T-helper 17 cell (primary cell): ENCODE measurements around the gene APOA4. TPM values are rescaled to one million over a fixed set of nuclear protein-coding genes. Genes with fewer than 3 reads are reported as not detected.
"Not testable (repeated sequence)": the region's sequence is repeated elsewhere in the genome, so short reads cannot be mapped to it uniquely, and the experiment has no call there.

Experiments used
- ATAC-seq: fragments of 150-1000 bp; cut with Tn5 transposase; 2 replicates; pipeline ENCODE4 v1.10.0; 2021; ENCODE audit warnings: mild to moderate bottlenecking, moderate library complexity
- DNase-seq, 3 donors: peaks; one replicate each; pipeline versions ENCODE4 v3.0.0 to v3.0.0-alpha.2; 2020 to 2021
- H3K9me3 ChIP-seq: one replicate; pipeline ENCODE4 v1.7.0; 2013; ENCODE audit warnings: low read length, mild to moderate bottlenecking; ENCODE audit not compliant: control insufficient read depth, poor library complexity, severe bottlenecking
- H3K27ac Mint-ChIP-seq: one replicate; pipeline ENCODE4 v1.8.0; 2022; ENCODE audit warnings: mild to moderate bottlenecking, moderate library complexity, mixed read lengths
- H3K27me3 Mint-ChIP-seq: one replicate; pipeline ENCODE4 v1.8.0; 2022; ENCODE audit warnings: mixed read lengths
- H3K36me3 Mint-ChIP-seq: one replicate; pipeline ENCODE4 v1.8.0; 2022; ENCODE audit warnings: low read depth, mixed read lengths
- H3K4me1 Mint-ChIP-seq: one replicate; pipeline ENCODE4 v1.8.0; 2022; ENCODE audit warnings: mild to moderate bottlenecking, mixed read lengths
- H3K4me3 Mint-ChIP-seq: one replicate; pipeline ENCODE4 v1.8.0; 2022; ENCODE audit warnings: mild to moderate bottlenecking, moderate library complexity, mixed read lengths
- total RNA-seq, 4 donors: library from RNA in 2 of 4; stranded (reverse) in 2 of 4; gene quantifications; one replicate each; pipeline ENCODE4 v1.2.3 and lab custom pipeline; 2022 to 2026

The APOA4 gene
- total RNA-seq, 2 donors from 2014 or later = not detected

- H3K9me3 ChIP-seq = no peaks in the 10 kb centered on the region
- H3K27ac Mint-ChIP-seq = no peak overlapping the region
- no peaks in the 10 kb centered on the region for H3K4me1 Mint-ChIP-seq
- DNase-seq (no peak), ATAC-seq (no peak)
- no peaks in the 10 kb centered on the region for H3K36me3 Mint-ChIP-seq
- no peak overlapping the region for H3K4me3 Mint-ChIP-seq
- no peaks in the 10 kb centered on the region for H3K27me3 Mint-ChIP-seq
Observed at GRCh38 chr11:116814502-116814901, 8.6 kb downstream of the APOA4 start.

GRCh38 chr11:116813781-116814471 lies 9.2 kb downstream of the APOA4 start:
- DNase-seq = no peak
- no peaks in the 10 kb centered on the region for H3K4me1 Mint-ChIP-seq
- no peak overlapping the region for H3K4me3 Mint-ChIP-seq
- no peak overlapping the region for H3K27ac Mint-ChIP-seq
- H3K27me3 Mint-ChIP-seq = no peaks in the 10 kb centered on the region
- no peaks in the 10 kb centered on the region for H3K9me3 ChIP-seq
- H3K36me3 Mint-ChIP-seq = no peaks in the 10 kb centered on the region
- ATAC-seq = no peak

DNA sequence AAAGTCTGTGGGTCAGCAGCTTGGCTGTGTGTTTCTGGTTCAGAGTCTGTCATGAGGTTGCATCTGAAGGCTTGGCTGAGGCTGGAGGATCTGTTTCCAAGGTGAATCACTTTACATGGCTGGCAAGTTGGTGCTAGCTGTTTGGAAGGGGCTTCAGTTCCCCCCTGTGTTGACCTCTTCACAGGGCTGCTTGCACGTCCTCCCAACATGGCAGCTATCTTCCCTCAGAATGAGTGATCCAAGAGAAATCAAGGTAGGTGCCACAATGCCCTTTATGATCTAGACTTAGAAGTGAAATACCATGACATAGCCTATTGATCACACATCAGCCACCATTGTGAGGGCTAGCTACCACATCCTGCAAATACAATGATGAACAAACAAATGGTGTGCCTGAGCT lies 9.9 kb downstream of the APOA4 start:
- Mint-ChIP-seq H3K36me3 (no peaks in the 10 kb centered on the region), H3K27me3 (peaks cover 2% of the 10 kb centered on the region), H3K4me1 (no peaks in the 10 kb centered on the region), H3K27ac (no peak overlapping the region), H3K4me3 (no peak overlapping the region)
- DNase-seq (no peak), ATAC-seq (no peak)
- H3K9me3 ChIP-seq = no peaks in the 10 kb centered on the region

DNA sequence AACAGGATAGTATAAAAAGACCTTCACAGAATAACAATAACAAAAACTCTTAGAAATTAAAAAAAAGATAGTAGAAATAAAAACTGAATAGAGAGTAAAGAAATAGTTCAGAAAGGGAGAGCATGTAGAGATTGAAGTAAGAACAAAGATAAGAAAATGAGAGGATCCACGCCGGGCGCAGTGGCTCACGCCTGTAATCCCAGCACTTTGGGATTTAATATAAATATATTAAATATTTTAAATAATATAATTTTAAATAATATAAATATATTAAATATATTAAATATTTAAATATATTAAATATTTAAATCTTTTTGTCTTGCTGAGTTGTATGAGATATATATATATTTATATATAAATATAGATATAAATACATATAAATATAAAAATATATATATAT lies 11.0 kb downstream of the APOA4 start:
- no peak for ATAC-seq
- H3K36me3 Mint-ChIP-seq = no peaks in the 10 kb centered on the region
- no peak overlapping the region for H3K27ac Mint-ChIP-seq
- H3K27me3 Mint-ChIP-seq = peaks cover 13% of the 10 kb centered on the region
- no peak overlapping the region for H3K4me3 Mint-ChIP-seq
- no peaks in the 10 kb centered on the region for H3K4me1 Mint-ChIP-seq
- H3K9me3 ChIP-seq = no peaks in the 10 kb centered on the region
- DNase-seq = no peak

DNA sequence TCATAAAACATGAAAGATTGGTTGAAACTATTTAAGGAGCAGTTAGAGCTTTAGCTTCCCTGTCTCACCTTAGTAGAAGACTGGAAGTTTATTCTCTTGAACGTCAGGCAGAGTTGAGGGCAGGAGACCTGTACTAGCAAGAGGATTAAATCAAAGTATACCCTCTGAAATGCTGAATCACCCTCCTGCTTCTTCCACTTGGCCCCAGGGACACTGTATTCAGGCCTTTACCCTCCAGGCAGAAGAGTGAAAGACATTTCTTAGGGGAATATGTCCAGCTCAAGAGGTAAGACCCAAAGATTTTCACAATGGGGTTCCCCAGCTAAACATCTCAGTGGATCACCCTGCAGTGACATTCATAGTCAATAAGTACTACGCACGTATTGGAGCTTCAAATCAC lies 11.9 kb downstream of the APOA4 start:
- H3K9me3 ChIP-seq = no peaks in the 10 kb centered on the region
- Mint-ChIP-seq H3K27me3 (peaks cover 14% of the 10 kb centered on the region), H3K27ac (no peak overlapping the region), H3K4me3 (no peak overlapping the region), H3K4me1 (no peaks in the 10 kb centered on the region), H3K36me3 (peaks cover 2% of the 10 kb centered on the region)
- ATAC-seq (no peak), DNase-seq (no peak)

DNA sequence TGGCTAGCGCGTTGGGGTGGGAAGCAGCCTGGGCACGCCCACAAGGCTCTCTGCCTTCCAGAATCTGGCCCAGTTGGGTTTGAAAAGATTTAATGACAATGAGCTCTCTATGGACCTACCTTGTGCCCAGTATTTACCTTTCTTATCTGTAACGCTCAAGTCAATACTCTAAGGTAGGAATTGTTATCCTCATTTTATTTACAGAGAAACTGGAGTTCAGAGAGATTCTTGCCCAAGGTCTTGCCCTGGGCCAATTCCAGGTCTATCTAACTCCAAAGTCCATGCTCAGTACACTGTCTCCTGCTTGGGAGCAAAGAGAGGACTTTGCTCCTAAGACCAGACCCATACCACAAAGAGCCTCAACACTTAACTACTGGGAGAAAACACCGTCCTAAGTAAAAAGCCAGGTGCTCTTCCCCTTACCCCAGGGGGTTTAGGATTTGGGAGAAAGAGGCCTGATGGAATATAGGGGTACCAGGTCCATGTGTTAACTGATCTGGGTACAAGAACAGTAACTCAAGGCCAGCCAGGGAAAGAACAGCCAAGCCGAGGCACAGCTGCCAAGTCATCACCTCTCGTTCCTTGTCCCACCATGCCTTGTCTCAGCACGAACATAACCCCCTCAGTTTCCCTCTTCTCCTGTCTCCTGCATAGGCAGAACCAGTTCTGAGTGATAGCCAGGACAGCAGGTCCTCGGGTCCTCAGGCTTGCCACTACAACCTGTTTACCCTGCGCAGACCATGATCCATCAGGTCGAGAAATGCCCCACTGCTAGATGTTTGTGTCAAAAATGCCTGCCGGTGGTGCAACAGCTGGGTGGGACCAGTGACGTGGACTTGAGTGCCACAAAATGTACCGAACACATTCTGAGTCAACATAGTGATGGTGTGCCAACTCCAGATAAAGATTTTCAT lies 14.6 kb downstream of the APOA4 start:
- Mint-ChIP-seq H3K27ac (no peak overlapping the region), H3K4me1 (no peaks in the 10 kb centered on the region), H3K36me3 (peaks cover 2% of the 10 kb centered on the region), H3K4me3 (no peak overlapping the region), H3K27me3 (peaks cover 18% of the 10 kb centered on the region)
- ATAC-seq (no peak), DNase-seq (no peak)
- H3K9me3 ChIP-seq = no peaks in the 10 kb centered on the region

DNA sequence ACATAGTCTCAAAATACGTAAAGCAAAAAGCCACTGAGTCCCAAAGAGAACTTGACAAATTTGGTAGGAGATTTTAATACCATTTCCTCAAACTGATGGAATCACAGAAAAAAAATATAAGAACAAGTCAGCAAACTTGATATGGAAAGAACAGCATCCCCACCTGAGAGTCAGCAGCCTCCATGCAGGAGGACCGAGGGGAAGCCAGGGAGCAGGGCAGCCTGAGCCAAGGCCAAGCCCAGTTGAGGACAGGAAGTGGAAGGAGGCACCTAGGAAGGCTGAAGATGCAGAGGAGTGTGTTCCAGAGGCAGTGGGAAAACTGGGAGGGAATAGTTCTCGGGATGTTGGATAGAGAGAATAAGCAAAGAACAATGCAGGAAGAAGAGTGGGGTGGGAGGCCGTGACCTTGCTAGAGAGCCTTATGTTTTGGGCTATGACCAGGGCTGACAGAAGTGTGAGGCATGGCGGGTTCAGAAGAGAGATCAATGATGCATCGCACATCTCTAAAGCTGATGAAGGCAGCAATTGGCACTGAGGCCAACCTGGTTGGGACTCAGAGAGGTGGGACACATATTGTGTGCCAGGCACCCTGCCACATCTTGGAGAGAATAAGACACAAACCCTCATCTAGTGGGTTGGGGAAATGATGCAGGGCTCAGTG lies 15.4 kb downstream of the APOA4 start:
- no peak for ATAC-seq
- Mint-ChIP-seq H3K4me3 (no peak overlapping the region), H3K36me3 (peaks cover 2% of the 10 kb centered on the region)

DNA sequence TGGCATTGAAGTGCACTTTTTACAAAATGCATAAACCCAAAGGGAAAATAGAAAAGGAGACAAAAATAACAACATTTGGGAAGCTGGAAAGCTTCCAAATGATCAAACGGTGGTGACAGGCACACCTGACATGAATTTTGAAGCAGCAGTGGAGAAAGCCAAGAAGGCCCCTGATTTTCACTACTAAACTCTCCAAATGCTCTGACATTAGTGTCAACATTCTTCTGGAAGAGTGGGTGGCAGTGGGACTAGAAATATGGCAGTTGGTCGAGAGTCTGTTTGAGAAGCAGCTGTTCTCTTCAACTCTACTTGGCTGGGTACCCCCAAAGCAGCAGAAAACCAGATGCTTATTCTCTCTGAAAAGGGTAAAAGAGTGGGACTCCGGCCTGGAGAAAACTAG lies 19.1 kb downstream of the APOA4 start:
- Mint-ChIP-seq H3K36me3 (peaks cover 2% of the 10 kb centered on the region), H3K4me3 (no peak overlapping the region)
- ATAC-seq = no peak

More for the DNA sequence above, 15.4 kb downstream of the APOA4 start:
- DNase-seq = no peak
- Mint-ChIP-seq H3K27me3 (peaks cover 25% of the 10 kb centered on the region), H3K4me1 (no peaks in the 10 kb centered on the region), H3K27ac (no peak overlapping the region)
- H3K9me3 ChIP-seq = no peaks in the 10 kb centered on the region

DNA sequence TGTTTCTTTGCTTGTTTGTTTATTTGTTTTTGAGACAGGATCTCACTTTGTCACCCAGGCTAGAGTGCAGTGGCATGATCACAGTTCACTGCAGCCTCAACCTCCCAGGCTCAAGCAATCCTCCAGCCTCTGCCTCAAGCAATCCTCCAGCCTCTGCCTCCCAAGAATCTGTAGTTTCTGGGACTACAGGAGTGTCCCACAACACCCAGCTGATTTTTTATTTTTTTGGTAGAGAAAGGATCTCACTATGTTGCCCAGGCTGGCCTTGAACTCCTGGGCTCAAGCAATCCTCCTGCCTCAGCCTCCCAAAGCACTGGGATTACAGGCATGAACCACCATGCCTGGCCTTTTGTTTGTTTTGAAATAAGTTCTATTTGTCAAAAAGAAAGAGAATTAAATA lies 21.4 kb downstream of the APOA4 start:
- peaks cover 34% of the 10 kb centered on the region for H3K27me3 Mint-ChIP-seq
- DNase-seq, H3K9me3 ChIP-seq, ATAC-seq, H3K27ac Mint-ChIP-seq, H3K36me3 Mint-ChIP-seq, H3K4me3 Mint-ChIP-seq, H3K4me1 Mint-ChIP-seq: not testable (repeated sequence)

More for the DNA sequence above, 19.1 kb downstream of the APOA4 start:
- Mint-ChIP-seq H3K4me1 (no peaks in the 10 kb centered on the region), H3K27me3 (peaks cover 39% of the 10 kb centered on the region), H3K27ac (no peak overlapping the region)
- no peak for DNase-seq
- H3K9me3 ChIP-seq = no peaks in the 10 kb centered on the region

- no peaks in the 10 kb centered on the region for H3K9me3 ChIP-seq
- Mint-ChIP-seq H3K4me3 (no peak overlapping the region), H3K27ac (no peak overlapping the region), H3K36me3 (no peaks in the 10 kb centered on the region), H3K27me3 (peaks cover 34% of the 10 kb centered on the region), H3K4me1 (no peaks in the 10 kb centered on the region)
- no peak for ATAC-seq
- DNase-seq = no peak
Observed at GRCh38 chr11:116800610-116801009, 22.5 kb downstream of the APOA4 start.

- no peak overlapping the region for H3K4me3 Mint-ChIP-seq
- no peaks in the 10 kb centered on the region for H3K36me3 Mint-ChIP-seq
- H3K9me3 ChIP-seq = no peaks in the 10 kb centered on the region
- H3K27ac Mint-ChIP-seq = no peak overlapping the region
- H3K27me3 Mint-ChIP-seq = peaks cover 29% of the 10 kb centered on the region
- DNase-seq (no peak), ATAC-seq (no peak)
- H3K4me1 Mint-ChIP-seq = peaks cover 2% of the 10 kb centered on the region
Observed at GRCh38 chr11:116798368-116798767, 24.7 kb downstream of the APOA4 start.

- Mint-ChIP-seq H3K4me1 (peaks cover 5% of the 10 kb centered on the region), H3K27ac (no peak overlapping the region), H3K36me3 (no peaks in the 10 kb centered on the region), H3K4me3 (no peak overlapping the region), H3K27me3 (peaks cover 24% of the 10 kb centered on the region)
- no peak for ATAC-seq
- H3K9me3 ChIP-seq = no peaks in the 10 kb centered on the region
- DNase-seq = no peak
Observed at GRCh38 chr11:116797816-116798215, 25.3 kb downstream of the APOA4 start.

- no peaks in the 10 kb centered on the region for H3K9me3 ChIP-seq
- Mint-ChIP-seq H3K27ac (no peak overlapping the region), H3K4me1 (peaks cover 5% of the 10 kb centered on the region), H3K27me3 (peaks cover 20% of the 10 kb centered on the region), H3K36me3 (no peaks in the 10 kb centered on the region), H3K4me3 (no peak overlapping the region)
- no peak for ATAC-seq
- DNase-seq = no peak
Observed at GRCh38 chr11:116796548-116796947, 26.6 kb downstream of the APOA4 start.
